NK-92 (cell line): ENCODE data around the gene UBASH3A.
"Not testable (repeated sequence)": the region's sequence is repeated elsewhere in the genome, so short reads cannot be mapped to it uniquely, and the experiment has no call there.

Experiments
- DNase-seq: peaks from one replicate; lab custom pipeline; 2025; ENCODE audit not compliant: unreplicated experiment; lab: John Stamatoyannopoulos, UW

UBASH3A gene

DNA sequence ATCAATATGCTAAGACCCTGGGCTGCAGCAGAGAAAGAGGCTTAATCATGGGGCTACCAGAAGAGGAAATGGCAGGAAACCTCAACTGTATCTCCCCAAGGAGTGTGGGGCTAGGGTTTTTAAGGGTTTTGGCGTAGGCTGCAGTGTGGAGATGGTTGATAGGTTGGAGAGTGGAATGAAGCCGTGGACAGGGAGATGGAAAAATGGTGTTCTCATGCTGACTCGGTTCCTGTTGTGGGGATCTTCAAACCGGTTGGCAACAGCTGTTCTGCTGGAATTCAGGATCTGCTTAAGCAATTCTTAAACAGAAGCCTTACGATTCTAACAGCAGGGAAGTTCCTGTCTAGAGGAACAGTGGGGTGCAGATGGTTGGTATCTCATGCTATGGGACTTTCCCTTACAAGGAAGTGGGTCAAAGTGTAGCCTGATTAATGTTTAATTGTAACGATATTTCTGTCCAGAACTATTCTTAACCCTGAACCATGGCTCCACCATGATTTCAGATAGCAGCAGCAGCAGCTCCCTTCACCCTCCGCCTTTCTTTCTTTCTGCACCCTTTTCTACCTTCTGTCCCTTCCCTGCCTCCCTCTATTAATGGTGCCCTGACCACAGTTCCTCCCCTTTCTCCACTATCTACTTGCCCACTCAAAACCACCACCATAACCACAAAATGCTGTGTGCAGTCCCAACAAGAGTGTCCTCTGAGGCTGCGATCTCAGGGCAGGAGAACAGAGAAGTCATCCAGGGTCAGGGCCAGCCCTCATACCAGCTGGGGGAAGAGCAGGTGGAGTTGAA lies 61.5 kb downstream of the UBASH3A start:
- DNase-seq = no peak

DNA sequence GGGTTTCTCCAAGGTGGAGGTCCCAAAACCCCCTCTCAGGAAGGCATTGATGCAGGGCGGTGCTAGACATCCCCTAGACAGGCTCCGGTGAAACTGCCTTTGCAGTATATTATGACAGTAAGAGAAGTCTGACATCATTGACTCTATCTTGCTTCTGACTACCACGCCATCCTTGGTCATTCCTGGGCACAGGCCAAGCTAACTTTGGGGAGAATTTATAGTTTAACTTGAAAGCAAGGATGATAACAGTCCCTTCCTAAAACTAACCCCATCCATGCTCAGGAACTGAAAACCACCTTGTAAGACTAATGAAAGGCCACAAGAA lies 62.1 kb downstream of the UBASH3A start:
- no peak for DNase-seq

DNA sequence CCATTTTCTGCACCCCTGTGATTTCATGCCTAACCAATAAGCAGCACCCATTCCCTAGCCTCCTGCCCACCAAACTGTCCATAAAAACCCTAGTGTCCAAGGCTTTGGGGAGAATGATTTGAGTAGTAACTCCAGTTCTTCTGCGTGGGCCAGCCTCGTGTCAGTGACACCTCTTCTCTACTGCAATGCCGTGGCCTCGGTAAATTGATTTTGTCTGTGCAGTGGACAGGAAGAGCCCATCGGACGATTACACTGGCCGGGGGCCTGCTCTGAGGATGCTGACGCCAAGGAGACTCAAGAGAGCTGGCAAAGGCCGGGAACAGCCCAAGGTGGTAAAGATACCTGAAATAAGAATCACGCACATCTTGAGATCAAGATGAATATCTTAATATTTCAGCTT lies 63.0 kb downstream of the UBASH3A start:
- no peak for DNase-seq

DNA sequence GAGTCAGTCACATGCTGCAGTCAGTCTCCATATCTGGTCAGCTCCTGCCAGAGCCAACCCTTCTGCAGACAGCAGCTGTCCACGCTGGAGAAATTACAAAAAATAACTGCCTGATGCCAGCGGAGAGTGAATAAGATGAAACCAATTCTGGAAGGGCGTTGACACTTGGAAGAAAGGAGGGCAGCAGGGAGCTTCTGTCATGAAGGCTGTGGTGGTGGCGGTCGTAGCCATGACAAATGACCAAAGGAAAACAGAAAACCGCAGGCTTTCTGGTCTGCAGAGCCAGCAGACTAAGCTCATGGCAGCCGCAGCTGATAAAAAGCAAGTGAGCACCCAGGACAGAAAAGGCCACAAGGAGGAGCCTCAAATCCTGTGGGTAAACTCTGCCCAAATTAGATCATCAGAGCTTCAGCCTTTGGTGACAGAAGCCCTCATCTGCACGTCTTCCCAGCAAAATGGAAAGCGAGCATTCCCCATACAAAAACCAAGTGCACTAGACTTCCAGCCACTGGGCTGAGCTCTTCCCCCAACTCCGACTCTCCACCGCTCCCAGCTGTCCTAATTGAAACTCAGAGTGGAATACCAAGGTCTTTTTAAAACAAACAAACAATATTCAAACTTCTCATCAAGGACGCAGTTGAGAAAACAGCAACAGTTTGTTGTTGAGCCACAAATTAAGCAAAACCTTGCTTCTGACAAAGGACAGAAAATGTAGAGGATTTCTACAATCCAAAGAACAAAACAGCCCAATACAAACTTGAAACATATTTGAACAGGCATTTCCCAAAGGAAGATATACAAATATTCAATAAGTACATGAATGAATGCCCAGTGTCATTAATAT lies 63.7 kb downstream of the UBASH3A start:
- no peak for DNase-seq

DNA sequence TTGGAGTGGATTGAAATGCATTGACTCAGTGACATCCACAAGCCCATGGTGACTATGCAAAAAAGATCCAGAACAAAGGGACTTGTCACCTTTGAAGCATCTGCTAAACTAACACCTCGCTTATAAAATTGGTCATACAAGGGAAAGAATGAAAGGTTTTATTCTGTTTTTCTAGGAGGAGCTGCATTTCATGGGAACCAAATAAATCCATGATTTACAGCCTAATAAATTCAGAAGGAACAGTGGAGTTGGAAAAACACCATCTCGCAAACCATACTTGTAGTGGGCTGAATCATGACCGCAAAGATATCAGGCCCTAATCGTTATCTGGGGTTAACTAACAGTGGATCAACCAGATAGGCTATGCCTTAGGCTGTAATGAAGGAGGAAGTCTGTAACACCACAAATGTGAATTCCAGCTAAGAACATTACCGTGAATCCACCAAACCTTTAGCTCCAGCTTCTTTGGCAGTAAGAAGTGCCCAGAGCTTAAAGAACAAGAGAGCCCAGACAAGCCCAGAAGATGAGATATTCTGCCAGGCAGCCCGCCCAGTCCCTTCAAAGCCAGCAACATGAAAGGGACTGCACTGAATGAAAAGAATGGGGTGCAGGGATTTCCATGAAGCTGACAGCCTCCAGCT lies 64.9 kb downstream of the UBASH3A start:
- no peak for DNase-seq

DNA sequence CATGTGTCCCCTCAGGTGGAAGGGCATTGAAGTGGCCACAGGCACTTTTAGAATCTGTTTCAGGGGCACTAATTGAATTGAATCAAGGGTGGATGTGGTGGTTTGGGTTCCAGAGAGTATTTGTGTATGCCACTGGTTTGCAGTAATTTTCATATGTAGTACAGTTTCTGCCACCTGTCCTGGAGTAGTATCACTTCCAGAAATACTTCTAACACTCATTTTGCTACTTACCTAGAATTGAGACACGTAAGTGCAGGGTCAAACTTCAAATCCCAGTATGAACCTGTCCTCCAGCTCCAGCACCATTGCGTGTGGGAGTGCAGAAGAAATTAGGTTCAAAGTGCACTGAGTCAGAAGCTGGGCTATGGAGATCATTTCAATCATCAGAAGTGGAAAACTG lies 65.6 kb downstream of the UBASH3A start:
- no peak for DNase-seq

DNA sequence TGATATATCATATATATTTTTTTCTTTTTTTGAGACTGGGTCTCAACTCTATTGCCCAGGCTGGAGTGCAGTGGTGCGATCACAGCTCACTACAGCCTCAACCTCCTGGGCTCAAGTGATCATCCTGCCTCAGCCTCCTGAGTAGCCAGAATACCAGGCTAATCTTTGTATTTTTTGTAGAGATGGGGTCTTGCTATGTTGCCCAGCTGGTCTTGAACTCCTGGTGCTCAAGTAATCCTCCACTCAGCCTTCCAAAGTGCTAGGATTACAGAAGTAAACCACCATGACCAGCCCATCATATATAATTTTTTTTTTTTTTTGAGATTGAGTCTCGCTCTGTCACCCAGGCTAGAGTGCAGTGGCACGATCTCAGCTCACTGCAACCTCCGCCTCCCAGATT lies 66.0 kb downstream of the UBASH3A start:
- DNase-seq = not testable (repeated sequence)

DNA sequence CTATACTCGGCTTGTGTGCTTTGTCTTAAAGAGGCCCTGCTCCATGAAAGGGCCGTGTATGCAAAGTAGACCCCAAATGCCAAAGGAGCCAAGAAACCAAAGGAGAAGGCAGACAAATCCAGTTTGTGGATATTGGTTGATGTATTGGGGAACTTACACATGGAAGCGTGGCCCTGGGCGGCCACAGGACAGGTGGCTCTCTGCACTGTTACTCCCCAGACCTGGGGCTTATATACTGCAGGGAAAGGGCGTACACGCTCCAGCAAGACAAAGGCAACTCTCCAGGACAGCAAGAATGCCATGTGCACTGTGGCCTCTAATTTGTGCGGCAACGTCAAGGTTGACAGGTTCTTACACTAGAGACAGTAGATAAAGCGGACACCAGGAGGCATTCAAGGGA lies 67.5 kb downstream of the UBASH3A start:
- DNase-seq = no peak

DNA sequence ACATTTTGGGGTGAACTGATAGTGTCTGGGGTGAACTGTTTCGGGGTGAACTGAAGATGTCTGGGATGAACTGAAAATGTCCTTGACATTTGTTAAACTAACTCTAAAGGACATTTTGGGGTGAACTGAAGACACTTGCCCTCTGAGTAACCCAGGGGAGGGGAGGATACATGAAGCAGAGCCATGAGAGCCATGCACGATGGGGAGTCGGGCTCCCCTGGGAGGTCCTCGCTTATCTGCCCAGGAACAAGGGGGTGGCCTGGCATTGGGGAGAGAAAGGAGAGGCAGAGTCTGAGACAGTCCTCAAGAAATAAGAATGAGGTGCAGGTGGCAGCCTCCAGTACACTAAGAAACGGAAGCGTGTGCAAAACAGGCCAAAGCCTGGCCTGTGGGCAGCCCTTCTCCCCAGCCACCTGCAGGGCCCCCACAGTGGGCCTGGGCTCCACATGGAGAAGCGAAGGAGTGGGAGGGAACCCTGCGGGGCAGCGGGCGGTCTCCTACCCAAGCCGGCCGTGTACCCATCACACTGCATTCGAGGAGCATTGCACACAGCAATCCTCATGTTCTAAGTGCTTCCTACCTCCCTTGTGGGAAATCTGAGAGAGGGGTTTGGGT lies 68.1 kb downstream of the UBASH3A start:
- DNase-seq = no peak

DNA sequence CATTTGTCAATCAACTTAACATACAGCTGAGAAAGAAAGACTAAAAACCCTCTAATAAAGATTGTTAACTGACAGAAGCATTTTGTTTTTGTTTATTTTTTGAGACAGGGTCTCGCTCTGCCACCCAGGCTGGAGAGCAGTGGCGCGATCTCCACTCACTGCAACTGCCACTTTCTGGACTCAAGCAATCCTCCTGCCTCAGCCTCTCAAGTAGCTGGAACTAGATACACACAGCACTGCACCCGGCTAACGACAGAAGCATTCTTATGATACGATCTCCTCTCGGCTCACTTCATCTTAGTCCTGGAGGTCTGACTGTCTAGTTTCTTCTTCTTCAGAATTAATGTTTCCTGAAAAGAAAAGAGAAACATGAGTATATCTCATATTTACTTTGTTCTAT lies 68.8 kb downstream of the UBASH3A start:
- DNase-seq = no peak

DNA sequence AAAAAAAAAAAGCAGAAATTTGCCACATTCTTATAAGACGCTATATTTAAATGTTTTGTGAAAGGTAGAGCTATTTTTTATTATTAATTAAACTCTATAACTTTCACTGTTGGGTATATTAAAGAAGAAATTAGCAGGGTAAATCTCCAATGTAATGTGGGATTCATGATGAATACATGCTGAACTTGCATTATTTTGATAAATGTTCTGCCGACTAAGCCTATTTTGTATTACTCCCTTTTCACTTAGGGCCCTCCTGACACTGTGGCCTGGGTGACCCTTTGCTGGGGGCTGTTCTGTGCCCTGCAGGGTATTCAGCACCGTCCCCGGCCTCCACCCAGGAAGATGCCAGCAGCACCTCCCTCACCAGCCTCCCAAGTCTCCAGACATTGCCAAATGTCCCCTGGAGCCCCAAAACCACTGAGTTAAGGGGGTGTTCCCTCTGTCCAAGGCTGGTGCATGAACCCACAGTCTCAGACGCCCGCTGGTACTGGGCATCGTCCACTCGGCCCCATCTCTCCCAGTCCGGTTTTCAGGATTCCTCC lies 69.9 kb downstream of the UBASH3A start:
- no peak for DNase-seq

DNA sequence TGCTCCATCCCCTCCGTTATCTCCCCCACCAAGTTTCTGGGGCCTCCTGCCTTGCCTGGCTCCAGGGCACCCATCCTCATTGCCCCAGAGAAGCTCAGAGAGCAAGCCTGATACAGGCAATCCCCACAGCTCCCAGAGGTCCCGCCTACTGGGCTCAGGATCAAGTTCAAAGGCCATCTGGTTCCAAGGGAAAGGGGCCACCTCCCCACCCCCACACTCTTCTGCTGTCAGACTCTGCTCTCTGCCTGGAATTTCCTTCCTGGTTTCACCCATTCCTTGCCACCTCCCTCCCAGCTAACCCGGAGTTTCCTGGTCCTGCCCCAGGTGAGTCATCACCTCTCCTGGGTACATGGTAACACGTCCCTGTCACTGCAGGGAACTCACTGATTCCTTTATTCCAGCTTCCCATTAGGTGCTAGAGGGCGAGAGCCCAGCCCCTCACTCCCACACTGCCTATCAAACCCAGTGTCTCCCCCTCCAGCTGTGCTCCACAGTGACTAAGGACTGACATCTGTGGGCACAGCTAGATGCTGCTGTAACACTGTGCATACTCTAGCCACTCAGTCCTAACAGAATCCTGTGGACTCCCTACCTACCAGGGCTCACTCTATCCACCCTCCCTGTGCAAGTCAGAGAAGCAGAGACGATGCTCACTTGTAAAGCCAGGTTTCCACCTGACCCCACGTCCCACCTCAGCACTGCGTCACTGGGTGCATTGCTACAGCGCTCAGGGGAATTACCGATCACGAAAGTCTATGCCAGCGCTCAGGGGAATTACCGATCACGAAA lies 70.5 kb downstream of the UBASH3A start:
- no peak for DNase-seq

DNA sequence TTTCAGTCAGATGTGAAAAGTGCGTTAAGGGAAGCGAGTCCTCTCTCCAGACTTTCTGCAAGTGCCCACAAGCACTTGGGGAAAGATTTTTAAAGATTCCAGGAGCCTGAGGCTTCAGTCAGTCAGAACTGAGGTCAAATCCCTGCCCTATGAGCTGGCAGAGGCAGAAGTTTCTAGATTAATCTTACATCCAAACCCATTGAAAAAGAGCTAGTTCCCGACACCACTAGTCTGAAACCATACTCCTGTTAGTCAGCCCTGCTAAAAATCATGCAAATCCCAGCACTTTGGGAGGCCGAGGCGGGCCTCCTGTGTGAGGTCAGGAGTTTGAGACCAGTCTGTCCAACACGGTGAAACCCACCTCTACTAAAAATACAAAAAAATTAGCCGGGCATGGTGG lies 71.3 kb downstream of the UBASH3A start:
- DNase-seq = no peak

DNA sequence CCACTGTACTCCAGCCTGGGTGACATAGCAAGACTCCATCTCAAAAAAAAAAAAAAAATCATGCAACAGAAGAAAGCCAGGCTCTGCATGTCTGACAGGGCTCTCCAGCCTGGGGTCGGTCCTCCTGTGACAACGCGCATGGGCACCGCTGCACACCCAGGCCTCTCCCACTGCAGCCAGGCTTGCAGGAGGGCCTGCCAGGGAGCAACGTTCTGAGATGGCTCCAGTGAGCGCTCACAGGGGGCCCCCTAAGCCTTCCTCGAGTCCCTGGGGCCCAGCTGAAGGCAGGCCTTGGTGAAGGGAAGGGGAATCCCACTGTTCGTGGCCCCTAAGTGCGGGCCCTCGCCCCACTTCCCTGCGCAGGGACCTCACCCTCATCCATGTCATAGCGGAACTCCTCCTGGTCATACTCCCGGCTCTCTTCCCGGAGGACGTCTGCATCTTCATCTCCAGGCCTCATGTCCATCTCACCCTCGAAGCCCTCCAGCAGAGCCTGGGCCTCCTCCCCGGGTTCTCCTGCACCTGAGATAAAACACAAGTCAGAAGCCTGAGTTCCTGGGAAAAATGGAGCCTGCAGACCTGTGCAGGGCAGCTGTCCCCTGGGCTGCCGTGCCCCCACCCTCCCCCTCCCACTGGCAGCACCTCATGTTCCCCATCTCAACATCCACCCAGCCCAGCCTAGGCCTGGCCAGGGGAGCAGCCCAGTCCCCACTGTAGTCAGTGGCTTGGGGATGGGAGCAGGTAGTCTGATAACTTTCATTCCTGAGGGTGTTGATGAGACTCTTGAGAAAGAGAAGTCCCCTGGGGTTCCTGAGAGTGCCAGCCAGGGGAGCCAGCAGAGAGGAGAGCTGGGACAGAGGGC lies 72.1 kb downstream of the UBASH3A start:
- no peak for DNase-seq

DNA sequence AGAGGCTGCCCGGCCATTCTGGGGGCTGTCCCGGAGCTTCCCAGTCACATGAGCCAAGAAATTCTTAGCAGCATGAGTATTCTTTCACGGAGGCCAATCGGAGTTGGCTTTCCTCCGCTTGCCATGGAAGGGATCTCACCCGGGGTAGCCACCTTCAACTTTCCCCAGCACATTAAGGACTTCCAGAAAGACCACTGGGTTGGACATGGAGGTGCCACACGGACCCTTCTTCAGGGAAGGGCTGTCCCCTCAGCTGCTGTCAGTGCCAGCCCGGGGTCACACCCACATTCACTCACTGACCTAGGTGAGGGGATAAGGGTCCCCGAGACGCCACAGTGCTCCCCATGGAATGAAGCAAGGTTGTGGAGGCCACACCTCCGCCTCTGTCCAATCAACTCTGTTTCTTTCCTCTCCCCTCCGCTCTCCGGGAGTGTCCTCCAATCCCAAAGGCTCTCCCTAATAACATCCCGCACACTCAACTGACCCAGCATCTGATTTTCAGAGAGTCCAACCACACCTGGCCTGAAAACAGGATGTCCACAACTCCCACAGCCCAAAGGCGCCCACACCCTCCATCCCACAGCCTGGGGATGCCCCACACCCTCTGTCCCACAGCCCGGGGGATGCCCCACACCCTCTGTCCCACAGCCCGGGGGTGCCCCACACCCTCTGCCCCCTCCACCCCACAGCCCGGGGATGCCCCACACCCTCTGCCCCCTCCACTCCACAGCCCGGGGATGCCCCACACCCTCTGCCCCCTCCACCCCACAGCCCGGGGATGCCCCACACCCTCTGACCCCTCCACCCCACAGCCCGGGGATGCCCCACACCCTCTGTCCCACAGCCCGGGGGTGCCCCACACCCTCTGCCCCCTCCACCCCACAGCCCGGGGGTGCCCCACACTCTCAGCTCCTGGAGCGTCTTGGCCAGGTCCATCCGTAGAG lies 73.0 kb downstream of the UBASH3A start:
- DNase-seq = no peak

DNA sequence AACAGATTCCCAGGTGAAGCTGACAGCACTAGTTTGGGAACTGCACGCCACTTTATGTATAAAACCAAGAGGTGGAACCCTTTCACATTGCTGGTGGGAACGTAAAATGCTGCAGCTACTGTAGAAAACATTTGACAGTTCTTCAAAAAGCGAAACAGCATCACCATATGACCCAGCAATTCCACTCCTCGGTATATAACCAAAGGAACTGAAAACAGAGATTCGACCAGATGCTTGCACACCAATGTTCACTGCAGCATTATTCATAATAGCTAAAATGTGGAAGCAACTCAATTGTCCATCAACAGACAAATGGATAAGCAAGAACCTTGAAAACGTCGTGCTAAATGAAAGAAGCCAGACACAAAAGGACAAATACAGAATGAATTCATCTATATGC lies 74.8 kb downstream of the UBASH3A start:
- no peak for DNase-seq

DNA sequence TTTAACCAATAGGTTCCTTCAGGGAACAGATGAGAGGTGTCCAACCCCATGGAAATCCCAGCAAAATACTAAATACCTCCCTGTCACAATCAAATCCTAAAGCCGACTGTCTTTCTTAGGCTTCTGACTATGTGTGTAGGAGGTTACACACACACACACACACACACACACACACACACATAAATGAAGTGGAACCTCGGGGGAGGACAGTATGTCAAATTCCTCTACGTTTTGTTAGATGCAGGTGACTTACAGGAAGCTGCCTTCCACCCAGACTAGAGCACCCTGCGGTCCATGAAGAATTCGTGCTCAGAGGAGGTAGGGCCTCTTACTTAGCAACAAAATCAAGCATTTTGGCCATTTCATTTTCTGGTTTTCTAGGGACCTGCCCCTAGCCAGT lies 75.9 kb downstream of the UBASH3A start:
- DNase-seq = no peak

DNA sequence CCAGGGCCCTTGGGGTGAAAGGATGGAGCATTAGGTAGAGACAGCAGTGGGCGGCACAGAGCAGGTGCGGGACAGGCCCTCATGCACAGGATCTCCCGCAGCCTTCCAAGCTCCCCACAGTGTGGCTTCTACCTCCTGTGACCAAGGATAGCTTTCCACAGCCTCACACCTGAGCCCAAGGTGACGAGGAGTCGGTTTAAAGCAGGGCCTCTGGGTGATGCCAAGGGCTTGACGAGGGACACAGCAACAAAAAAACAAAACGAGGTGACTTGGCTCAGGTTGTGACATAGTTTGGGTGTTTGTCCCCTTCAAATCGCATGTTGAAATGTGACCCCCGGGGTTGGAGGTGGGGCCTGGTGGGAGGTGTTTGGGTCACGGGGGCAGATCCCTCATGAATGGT lies 77.0 kb downstream of the UBASH3A start:
- no peak for DNase-seq

DNA sequence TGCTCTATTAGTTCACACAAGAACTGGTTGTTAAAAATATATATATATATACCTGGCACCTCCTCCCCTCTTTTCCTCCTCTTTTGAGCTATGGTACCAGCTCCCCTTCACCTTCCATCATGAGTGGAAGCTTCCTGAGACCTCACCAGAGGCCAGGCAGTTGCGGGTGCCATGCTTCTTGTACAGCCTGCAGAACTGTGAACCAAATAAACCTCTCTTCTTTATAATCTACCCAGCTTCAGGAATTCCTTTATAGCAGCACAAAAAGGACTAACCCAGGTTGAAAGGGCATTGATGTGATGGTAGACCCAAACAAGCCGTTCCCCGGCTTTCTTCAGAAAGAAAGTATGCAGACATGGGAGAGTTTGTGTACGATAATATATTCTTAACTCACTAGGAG lies 77.5 kb downstream of the UBASH3A start:
- DNase-seq = no peak
